H9 (cell line): Measurements from ENCODE around the gene SH2D2A. TPM values are rescaled to one million over a fixed set of nuclear protein-coding genes. Genes with fewer than 3 reads are reported as not detected.

Source experiments
- DNase-seq: peaks from one replicate; pipeline ENCODE4 v3.0.0-alpha.2; 2017
- H2AFZ ChIP-seq: one replicate; pipeline ENCODE4 v1.6.1; 2013; ENCODE audit warnings: mild to moderate bottlenecking, low read length, control low read depth, moderate library complexity
- H2AK5ac ChIP-seq: 2 replicates; pipeline ENCODE4 v1.6.1; 2013; ENCODE audit warnings: low read length, control low read depth, mixed read lengths; ENCODE audit not compliant: insufficient read length
- H2BK120ac ChIP-seq: one replicate; pipeline ENCODE4 v1.6.1; 2013; ENCODE audit warnings: low read depth, mild to moderate bottlenecking, low read length, control low read depth, inconsistent platforms; ENCODE audit not compliant: poor library complexity, severe bottlenecking
- H2BK12ac ChIP-seq: 2 replicates; pipeline ENCODE4 v1.6.1; 2013; ENCODE audit warnings: low read length, control low read depth, mixed read lengths, low read depth; ENCODE audit not compliant: insufficient read length
- H2BK15ac ChIP-seq: 2 replicates; pipeline ENCODE4 v1.6.1; 2013; ENCODE audit warnings: low read depth, low read length, control low read depth
- H2BK20ac ChIP-seq: one replicate; pipeline ENCODE4 v1.6.1; 2013; ENCODE audit warnings: low read depth, mild to moderate bottlenecking, low read length, control low read depth, inconsistent platforms; ENCODE audit not compliant: poor library complexity, severe bottlenecking
- H2BK5ac ChIP-seq: 2 replicates; pipeline ENCODE4 v1.6.1; 2013; ENCODE audit warnings: low read length, control low read depth, mixed read lengths; ENCODE audit not compliant: insufficient read length
- H3K14ac ChIP-seq: 2 replicates; pipeline ENCODE4 v1.6.1; 2013; ENCODE audit warnings: low read length, control low read depth; ENCODE audit not compliant: insufficient read depth
- H3K18ac ChIP-seq: 2 replicates; pipeline ENCODE4 v1.6.1; 2013; ENCODE audit warnings: low read depth, mild to moderate bottlenecking, mixed read lengths, low read length, control low read depth; ENCODE audit not compliant: insufficient read length
- H3K23ac ChIP-seq: 2 replicates; pipeline ENCODE4 v1.6.1; 2013; ENCODE audit warnings: low read length, control low read depth, mixed read lengths, low read depth; ENCODE audit not compliant: insufficient read length
- H3K23me2 ChIP-seq: 2 replicates; pipeline ENCODE4 v1.6.1; 2013; ENCODE audit warnings: low read depth, mild to moderate bottlenecking, mixed read lengths, low read length, control low read depth; ENCODE audit not compliant: insufficient read length, poor library complexity, severe bottlenecking
- H3K27ac ChIP-seq: 2 replicates; pipeline ENCODE4 v1.5.1; 2013; ENCODE audit warnings: low read length, control low read depth, mixed read lengths, low read depth; ENCODE audit not compliant: insufficient read length
- H3K27me3 ChIP-seq: 2 replicates; pipeline ENCODE4 v1.6.1; 2013; ENCODE audit warnings: low read length, control low read depth, inconsistent platforms; ENCODE audit not compliant: insufficient read depth
- H3K4ac ChIP-seq: 2 replicates; pipeline ENCODE4 v1.6.1; 2013; ENCODE audit warnings: low read depth, mild to moderate bottlenecking, control low read depth, inconsistent platforms, low read length, moderate library complexity
- H3K4me1 ChIP-seq: 2 replicates; pipeline ENCODE4 v1.6.1; 2013; ENCODE audit warnings: low read length, control low read depth, inconsistent platforms; ENCODE audit not compliant: insufficient read depth
- H3K4me2 ChIP-seq: 2 replicates; pipeline ENCODE4 v1.6.1; 2013; ENCODE audit warnings: low read length, control low read depth, mixed read lengths; ENCODE audit not compliant: insufficient read length, insufficient read depth
- H3K56ac ChIP-seq: 2 replicates; pipeline ENCODE4 v1.6.1; 2013; ENCODE audit warnings: low read depth, mild to moderate bottlenecking, mixed read lengths, low read length, control low read depth; ENCODE audit not compliant: insufficient read length
- H3K79me1 ChIP-seq: 2 replicates; pipeline ENCODE4 v1.6.1; 2013; ENCODE audit warnings: low read depth, mild to moderate bottlenecking, moderate library complexity, low read length, control low read depth, inconsistent platforms; ENCODE audit not compliant: insufficient read depth, poor library complexity, severe bottlenecking
- H3K79me2 ChIP-seq: 2 replicates; pipeline ENCODE4 v1.6.1; 2013; ENCODE audit warnings: low read length, control low read depth, inconsistent platforms; ENCODE audit not compliant: insufficient read depth
- H3K9ac ChIP-seq: 2 replicates; pipeline ENCODE4 v1.6.1; 2013; ENCODE audit warnings: low read length, control low read depth, mixed read lengths; ENCODE audit not compliant: insufficient read length; ENCODE audit errors: extremely low read depth
- H3K9me3 ChIP-seq: one replicate; pipeline ENCODE4 v1.6.1; 2013; ENCODE audit warnings: low read depth, low read length, inconsistent platforms; ENCODE audit not compliant: control insufficient read depth
- H3T11ph ChIP-seq: one replicate; pipeline ENCODE4 v1.6.1; 2013; ENCODE audit warnings: mild to moderate bottlenecking, low read length, control low read depth, inconsistent platforms
- H4K20me1 ChIP-seq: one replicate; pipeline ENCODE4 v1.6.1; 2013; ENCODE audit not compliant: control insufficient read depth, insufficient read length, insufficient read depth
- H4K5ac ChIP-seq: 2 replicates; pipeline ENCODE4 v1.6.1; 2013; ENCODE audit warnings: low read depth, mild to moderate bottlenecking, mixed read lengths, low read length, control low read depth; ENCODE audit not compliant: insufficient read length
- H4K8ac ChIP-seq: replicated peaks from 2 replicates; pipeline ENCODE4 v1.6.1; 2013; ENCODE audit warnings: low read length, control low read depth, mixed read lengths, low read depth; ENCODE audit not compliant: insufficient read length
- H4K91ac ChIP-seq: 2 replicates; pipeline ENCODE4 v1.6.1; 2013; ENCODE audit warnings: low read depth, mild to moderate bottlenecking, moderate library complexity, mixed read lengths, low read length, control low read depth; ENCODE audit not compliant: insufficient read length
- H3K27ac Mint-ChIP-seq, 3 experiments: 2 replicates in 2 of 3; 3 replicates in 1 of 3; pipeline ENCODE4 v1.8.0; 2020 to 2021; ENCODE audit warnings: mixed read lengths in 3 of 3, mild to moderate bottlenecking in 1 of 3, moderate library complexity in 1 of 3
- H3K27me3 Mint-ChIP-seq: 2 replicates; pipeline ENCODE4 v1.8.0; 2021; ENCODE audit warnings: low read depth, mild to moderate bottlenecking, moderate library complexity, mixed read lengths
- H3K36me3 Mint-ChIP-seq, 3 experiments: 2 replicates in 2 of 3; 3 replicates in 1 of 3; pipeline ENCODE4 v1.8.0; 2020 to 2021; ENCODE audit warnings: low read depth in 3 of 3, mixed read lengths in 3 of 3; ENCODE audit not compliant: insufficient read depth in 1 of 3
- H3K4me1 Mint-ChIP-seq, 2 experiments: 2 replicates each; pipeline ENCODE4 v1.8.0; 2020; ENCODE audit warnings: mixed read lengths in 2 of 2
- H3K4me3 Mint-ChIP-seq, 2 experiments: 2 replicates in 1 of 2; 3 replicates in 1 of 2; pipeline ENCODE4 v1.8.0; 2020 to 2021; ENCODE audit warnings: mild to moderate bottlenecking in 2 of 2, mixed read lengths in 2 of 2, moderate library complexity in 1 of 2
- H3K9me3 Mint-ChIP-seq, 2 experiments: 2 replicates in 1 of 2; 3 replicates in 1 of 2; pipeline ENCODE4 v1.8.0; 2020; ENCODE audit warnings: mild to moderate bottlenecking in 2 of 2, mixed read lengths in 2 of 2, moderate library complexity in 1 of 2
- WGBS: extraction: QIAGEN DNeasy Blood & Tissue Kit; methylation state at CpG from one replicate; pipeline ENCODE4 v1.1.7; 2013; ENCODE audit warnings: missing lambda C conversion rate, low lambda C conversion rate, mixed read lengths; ENCODE audit not compliant: insufficient read length; ENCODE audit errors: extremely low coverage; 5-methylcytosine and 5-hydroxymethylcytosine counted together
- total RNA-seq: library from RNA; stranded (reverse); gene quantifications from 2 replicates; pipeline ENCODE4 v1.2.1, GENCODE V29; 2021
- TF ChIP-seq, protein P1 (sequence below): fragments of 200-600 bp; sonication (generic); conservative IDR thresholded peaks from 3 replicates; pipeline ENCODE4 v1.8.0; 2021; ENCODE audit warnings: antibody characterized with exemption, mild to moderate bottlenecking

Gene SH2D2A
- total RNA-seq, 1 experiment from 2014 or later = 2.0 TPM

GRCh38 chr1:156833603-156834002 is 17.0 kb upstream of the SH2D2A start:
- no peak overlapping the region for H2BK15ac ChIP-seq
- no CpG with 5 or more reads among the region's 2 CpGs for WGBS
- H3K9me3 ChIP-seq = no peaks in the 10 kb centered on the region
- H3K79me2 ChIP-seq = no peaks in the 10 kb centered on the region
- H3K27me3 ChIP-seq = peaks cover 3% of the 10 kb centered on the region; the same call in 1 of the 2 replicates
- no peaks in the 10 kb centered on the region for H3K79me1 ChIP-seq
- no peaks in the 10 kb centered on the region; a peak in 2 of 4 replicates for H3K4me1 Mint-ChIP-seq
- no peak overlapping the region for H3K23ac ChIP-seq
- no peaks in the 10 kb centered on the region for H4K20me1 ChIP-seq
- H3K27ac Mint-ChIP-seq = no peak overlapping the region
- H2BK12ac ChIP-seq = no peak overlapping the region
- H2AK5ac ChIP-seq = no peak overlapping the region
- H4K8ac ChIP-seq = no peak overlapping the region
- H3K4me1 ChIP-seq = no peaks in the 10 kb centered on the region
- H3K4me3 Mint-ChIP-seq = no peak overlapping the region
- H3K27me3 Mint-ChIP-seq = peaks cover 80% of the 10 kb centered on the region
- no peaks in the 10 kb centered on the region for H3K9me3 Mint-ChIP-seq
- H3K9ac ChIP-seq = no peak overlapping the region
- H3K18ac ChIP-seq = no peak overlapping the region
- no peak overlapping the region for H3T11ph ChIP-seq
- TF ChIP-seq, protein P1, sequence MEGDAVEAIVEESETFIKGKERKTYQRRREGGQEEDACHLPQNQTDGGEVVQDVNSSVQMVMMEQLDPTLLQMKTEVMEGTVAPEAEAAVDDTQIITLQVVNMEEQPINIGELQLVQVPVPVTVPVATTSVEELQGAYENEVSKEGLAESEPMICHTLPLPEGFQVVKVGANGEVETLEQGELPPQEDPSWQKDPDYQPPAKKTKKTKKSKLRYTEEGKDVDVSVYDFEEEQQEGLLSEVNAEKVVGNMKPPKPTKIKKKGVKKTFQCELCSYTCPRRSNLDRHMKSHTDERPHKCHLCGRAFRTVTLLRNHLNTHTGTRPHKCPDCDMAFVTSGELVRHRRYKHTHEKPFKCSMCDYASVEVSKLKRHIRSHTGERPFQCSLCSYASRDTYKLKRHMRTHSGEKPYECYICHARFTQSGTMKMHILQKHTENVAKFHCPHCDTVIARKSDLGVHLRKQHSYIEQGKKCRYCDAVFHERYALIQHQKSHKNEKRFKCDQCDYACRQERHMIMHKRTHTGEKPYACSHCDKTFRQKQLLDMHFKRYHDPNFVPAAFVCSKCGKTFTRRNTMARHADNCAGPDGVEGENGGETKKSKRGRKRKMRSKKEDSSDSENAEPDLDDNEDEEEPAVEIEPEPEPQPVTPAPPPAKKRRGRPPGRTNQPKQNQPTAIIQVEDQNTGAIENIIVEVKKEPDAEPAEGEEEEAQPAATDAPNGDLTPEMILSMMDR = no peak
- H2AFZ ChIP-seq = no peak overlapping the region
- no peaks in the 10 kb centered on the region for H3K36me3 Mint-ChIP-seq
- no peak overlapping the region for H3K27ac ChIP-seq
- H4K5ac ChIP-seq = no peak overlapping the region
- no peaks in the 10 kb centered on the region for H3K23me2 ChIP-seq
- no peak overlapping the region for H2BK20ac ChIP-seq
- H3K14ac ChIP-seq = no peak overlapping the region
- no peak for DNase-seq
- H2BK5ac ChIP-seq = no peak overlapping the region
- no peak overlapping the region for H3K4ac ChIP-seq
- H3K56ac ChIP-seq = no peak overlapping the region
- H3K4me2 ChIP-seq = no peak overlapping the region
- H2BK120ac ChIP-seq = no peak overlapping the region
- no peak overlapping the region for H4K91ac ChIP-seq
